T1000 (cell line): Measurements from ENCODE around the gene PRLR.
"Not testable (repeated sequence)": the region's sequence is repeated elsewhere in the genome, so short reads cannot be mapped to it uniquely, and the experiment has no call there.

ENCODE experiments used
- DNase-seq: peaks from one replicate; lab custom pipeline; 2025; ENCODE audit warnings: mixed read lengths; lab: John Stamatoyannopoulos, UW

The PRLR gene

DNA sequence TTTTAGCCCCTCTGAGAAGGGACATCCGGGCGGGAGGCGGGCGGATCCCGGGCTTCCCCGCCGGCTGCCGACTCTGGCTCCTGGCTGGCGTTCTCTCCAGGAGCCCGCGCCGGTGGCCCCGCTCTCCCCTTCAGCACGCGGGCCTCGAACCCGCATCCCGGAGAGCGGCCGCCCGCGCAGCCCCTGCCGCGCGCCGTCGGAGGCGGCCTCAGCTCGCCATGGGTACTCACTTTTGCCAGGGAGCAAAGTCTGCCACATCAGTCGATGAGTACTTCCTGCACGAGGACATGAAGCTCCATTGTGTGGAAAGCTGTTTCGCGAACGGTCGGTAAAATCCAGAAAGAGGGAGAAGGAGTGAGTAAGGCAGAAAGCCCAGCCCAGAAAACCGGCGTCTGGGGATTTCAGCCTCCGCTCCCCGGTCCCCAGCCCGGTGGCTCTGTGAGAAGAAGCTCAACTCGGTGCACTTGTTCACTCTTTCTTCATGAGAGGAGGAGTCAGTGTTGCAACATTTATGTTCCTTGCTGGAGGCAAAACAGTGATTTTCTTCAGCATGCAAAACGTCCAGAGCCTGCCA, at the start of gene PRLR:
Gene PRLR (minus strand): TSS at position 450 of the 574 bp plus-strand sequence. CDS start 140,867 bp downstream, outside the sequence.
- DNase-seq, result peak; percentile 48

DNA sequence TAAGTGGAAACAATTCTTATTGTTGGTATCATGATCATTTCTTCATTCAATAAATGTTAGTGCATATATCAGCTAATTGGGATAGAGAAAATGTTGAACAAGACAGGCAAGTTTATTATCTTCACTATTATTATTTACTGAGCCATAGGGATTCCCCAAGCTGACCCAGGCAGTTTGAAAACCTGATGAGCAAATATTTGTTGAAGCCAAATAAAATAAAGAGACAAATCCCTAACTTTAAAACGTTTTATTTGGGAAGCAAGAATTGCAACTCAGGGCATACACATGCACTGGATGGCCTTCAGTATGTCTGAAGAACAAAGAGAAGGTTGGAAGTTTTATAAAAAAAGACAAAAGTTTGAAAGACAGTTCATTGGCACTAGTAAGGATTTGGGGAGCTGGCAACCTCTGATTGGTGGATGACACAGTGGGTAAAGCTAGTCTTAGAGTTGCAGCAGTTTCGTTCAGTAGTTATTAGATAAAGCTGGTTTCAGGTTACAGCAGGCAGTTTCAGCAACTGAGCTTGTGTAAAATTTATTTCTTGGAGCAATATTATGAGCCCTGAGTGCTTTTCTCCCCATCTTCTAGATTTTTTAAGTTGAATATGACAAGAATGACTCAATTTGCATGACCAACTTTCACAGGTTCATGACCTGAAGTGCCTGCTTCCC, 44.7 kb upstream of the PRLR start:
- DNase-seq, result no peak

- no peak for DNase-seq
Observed at GRCh38 chr5:35269006-35269405, 38.7 kb upstream of the PRLR start.

- no peak for DNase-seq
Observed at GRCh38 chr5:35266276-35266675, 36.0 kb upstream of the PRLR start.

GRCh38 chr5:35264509-35264908, 34.2 kb upstream of the PRLR start:
- no peak for DNase-seq

- no peak for DNase-seq
Observed at GRCh38 chr5:35263266-35263877, 33.1 kb upstream of the PRLR start.

DNA sequence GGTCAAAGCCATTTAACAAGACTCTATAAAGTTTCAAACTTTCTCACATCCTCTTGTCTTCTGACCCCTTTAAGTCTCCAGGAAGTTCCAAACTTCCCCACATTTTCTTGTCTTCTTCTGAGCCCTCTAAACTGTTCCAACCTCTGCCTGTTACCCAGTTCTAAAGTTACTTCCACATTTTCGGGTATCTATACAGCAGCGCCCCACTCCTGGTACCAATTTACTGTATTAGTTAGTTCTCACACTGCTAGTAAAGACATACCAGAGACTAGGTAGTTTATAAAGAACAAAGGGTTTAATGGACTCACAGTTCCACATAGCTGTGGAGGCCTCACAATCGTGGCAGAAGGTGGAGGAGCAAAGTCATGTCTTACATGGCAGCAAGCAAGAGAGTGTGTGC, 23.3 kb upstream of the PRLR start:
- DNase-seq, result no peak

GRCh38 chr5:35252963-35253362, 22.7 kb upstream of the PRLR start:
- DNase-seq, result no peak

DNA sequence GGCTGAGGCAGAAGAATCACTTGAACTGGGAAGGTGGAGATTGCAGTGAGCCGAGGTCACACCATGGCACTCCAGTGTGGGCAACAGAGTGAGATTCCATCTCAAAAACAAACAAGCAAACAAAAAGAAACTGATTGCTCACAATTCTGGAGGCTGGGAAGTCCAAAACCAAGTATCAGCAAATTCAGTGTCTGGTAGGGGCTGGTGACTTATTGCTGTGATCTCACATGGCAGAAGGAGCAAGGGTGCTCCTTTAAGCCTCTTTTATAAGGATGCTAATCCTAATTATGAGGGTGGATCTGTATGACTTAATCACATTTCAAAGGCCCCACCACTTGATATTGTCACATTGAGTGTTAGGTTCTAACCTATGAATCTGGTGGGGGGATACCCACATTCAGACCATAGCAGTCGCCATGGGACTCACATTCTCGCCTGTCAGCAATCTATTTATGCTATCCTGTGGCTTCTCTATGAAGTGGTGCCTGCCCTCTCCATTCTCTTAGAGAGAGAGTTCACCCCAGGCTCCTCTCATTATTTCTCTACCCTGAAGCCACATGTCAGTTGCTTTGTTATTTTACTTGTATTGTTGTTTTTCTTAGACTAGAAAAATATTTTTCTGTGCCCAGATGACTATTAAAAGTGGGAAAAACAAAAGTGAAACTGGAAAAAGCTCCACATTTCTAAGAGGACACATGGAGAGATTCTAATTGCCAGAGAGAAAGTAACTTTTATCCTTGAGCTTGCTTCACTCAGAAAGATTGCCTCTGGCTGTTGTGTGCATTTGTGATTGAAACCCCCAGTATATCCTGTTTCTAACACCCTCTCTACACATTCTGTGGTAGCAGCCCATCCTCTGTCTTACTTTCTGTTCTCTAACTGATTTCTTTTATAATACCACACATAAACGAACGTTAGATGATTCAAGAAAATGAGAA, 18.8 kb upstream of the PRLR start:
- DNase-seq, result no peak

DNA sequence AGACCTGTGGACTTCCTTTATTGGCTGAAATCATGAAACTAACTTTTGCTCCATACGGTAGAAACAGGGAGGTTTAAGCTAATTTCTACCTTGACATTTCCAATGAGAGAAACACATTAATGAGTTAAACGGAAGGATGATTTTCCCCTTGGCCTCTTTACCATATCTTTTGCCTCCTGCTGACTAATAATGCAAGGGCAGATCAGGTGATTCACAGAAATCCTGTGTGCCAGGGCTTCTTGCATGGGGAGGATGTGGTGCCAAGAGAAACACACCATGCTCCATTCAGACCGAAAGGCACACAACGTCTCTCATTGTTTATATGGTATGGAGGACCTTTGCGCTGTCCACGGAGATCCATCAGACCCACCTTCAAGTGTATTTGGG, 17.4 kb upstream of the PRLR start:
- DNase-seq, result peak; percentile 12

DNA sequence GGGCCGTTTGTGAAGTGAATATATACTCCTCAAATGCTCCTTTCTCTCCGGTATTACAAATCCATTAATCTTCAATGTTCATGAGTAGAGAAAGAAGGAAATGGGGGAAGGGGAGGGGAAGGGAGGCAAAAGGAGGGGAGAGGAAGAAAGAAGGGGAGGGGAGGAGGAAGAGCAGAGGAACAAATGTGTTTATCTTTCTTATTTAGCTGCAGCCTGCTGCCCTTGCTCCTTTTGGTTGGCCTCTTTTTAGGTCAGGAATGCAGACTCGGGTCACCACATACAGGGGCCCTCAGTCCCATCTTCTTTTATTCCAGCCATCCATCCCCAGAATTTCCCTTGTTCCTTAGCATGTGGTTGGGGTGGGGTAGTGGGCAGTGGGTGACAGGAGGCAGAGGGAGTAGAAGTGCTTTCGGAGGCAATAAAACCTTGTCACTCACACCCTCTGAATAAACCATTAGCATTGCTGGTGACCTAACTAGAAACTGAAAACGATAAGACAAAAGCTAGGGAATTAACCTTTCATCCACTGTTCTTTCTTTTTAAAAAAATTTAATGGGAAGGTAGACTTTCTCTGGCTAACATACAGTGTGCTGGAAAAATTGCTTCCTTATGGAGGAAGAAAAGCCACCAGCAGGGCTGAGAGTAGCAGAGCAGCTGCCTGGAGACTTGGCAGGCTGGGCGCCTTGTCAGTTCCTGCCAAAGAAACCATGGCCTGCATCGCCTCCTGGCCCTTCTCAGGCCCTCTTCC, 16.8 kb upstream of the PRLR start:
- DNase-seq, result no peak

DNA sequence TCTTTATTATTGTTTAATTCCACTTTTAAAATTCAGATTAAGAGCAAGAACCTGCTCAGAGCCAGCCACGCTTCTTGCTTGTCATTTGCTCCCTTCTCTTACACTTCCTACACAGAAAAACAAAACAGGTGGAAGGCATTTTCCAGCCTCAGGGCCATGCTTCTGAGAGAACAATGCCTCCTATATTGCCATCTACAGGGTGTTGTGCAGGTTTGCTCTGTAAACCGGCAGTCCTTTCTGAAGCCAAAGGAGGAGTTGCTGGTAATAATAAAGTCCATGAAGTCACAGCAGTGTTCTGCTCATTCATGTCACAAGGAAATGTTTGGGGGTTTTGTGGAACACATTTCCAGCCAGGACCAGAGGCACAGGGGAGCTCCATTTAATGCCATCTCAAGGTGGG, 16.1 kb upstream of the PRLR start:
- no peak for DNase-seq

GRCh38 chr5:35245371-35245770, 15.1 kb upstream of the PRLR start:
- not testable (repeated sequence) for DNase-seq

- no peak for DNase-seq
Observed at GRCh38 chr5:35244171-35244570, 13.9 kb upstream of the PRLR start.

- no peak for DNase-seq
Observed at GRCh38 chr5:35242702-35243258, 12.5 kb upstream of the PRLR start.

GRCh38 chr5:35240892-35241291, 10.6 kb upstream of the PRLR start:
- DNase-seq, result no peak

- DNase-seq, result no peak
Observed at GRCh38 chr5:35239911-35240610, 9.8 kb upstream of the PRLR start.

- no peak for DNase-seq
Observed at GRCh38 chr5:35239476-35239875, 9.2 kb upstream of the PRLR start.

- DNase-seq, result no peak
Observed at GRCh38 chr5:35237580-35238376, 7.5 kb upstream of the PRLR start.

GRCh38 chr5:35236770-35237169, 6.5 kb upstream of the PRLR start:
- DNase-seq, result no peak
